HG03196 (cell line): ENCODE data around the gene GYG1.

ENCODE experiments used
- ATAC-seq: cut with Tn5 transposase; IDR thresholded peaks from one replicate; pipeline ENCODE4 v1.9.1; 2021; ENCODE audit not compliant: unreplicated experiment

The GYG1 gene

GRCh38 chr3:149016669-149017541 lies 25.6 kb downstream of the GYG1 start:
- ATAC-seq: no peak

GRCh38 chr3:149018247-149018646 lies 26.9 kb downstream of the GYG1 start:
- no peak for ATAC-seq

GRCh38 chr3:149019580-149019979 lies 28.2 kb downstream of the GYG1 start:
- ATAC-seq: no peak

GRCh38 chr3:149020196-149020838 lies 29.0 kb downstream of the GYG1 start:
- ATAC-seq: no peak

- no peak for ATAC-seq
Measured at GRCh38 chr3:149020839-149021252, 29.5 kb downstream of the GYG1 start.

GRCh38 chr3:149021830-149022229 lies 30.5 kb downstream of the GYG1 start:
- no peak for ATAC-seq

- no peak for ATAC-seq
Measured at GRCh38 chr3:149023951-149024350, 32.6 kb downstream of the GYG1 start.

GRCh38 chr3:149026718-149027117 lies 35.4 kb downstream of the GYG1 start:
- no peak for ATAC-seq

GRCh38 chr3:149031096-149031495 lies 39.8 kb downstream of the GYG1 start:
- ATAC-seq: no peak

GRCh38 chr3:149037684-149038083 lies 46.3 kb downstream of the GYG1 start:
- no peak for ATAC-seq

GRCh38 chr3:149038322-149038721 lies 47.0 kb downstream of the GYG1 start:
- no peak for ATAC-seq

GRCh38 chr3:149042789-149043386 lies 51.5 kb downstream of the GYG1 start:
- peak; percentile 90 for ATAC-seq

GRCh38 chr3:149044339-149045083 lies 53.2 kb downstream of the GYG1 start:
- no peak for ATAC-seq

- ATAC-seq: no peak
Measured at GRCh38 chr3:149055575-149055974, 64.2 kb downstream of the GYG1 start.

GRCh38 chr3:149058198-149058597 lies 66.9 kb downstream of the GYG1 start:
- no peak for ATAC-seq

GRCh38 chr3:149058602-149059001 lies 67.3 kb downstream of the GYG1 start:
- ATAC-seq: no peak

- no peak for ATAC-seq
Measured at GRCh38 chr3:149061776-149062175, 70.4 kb downstream of the GYG1 start.

GRCh38 chr3:149067883-149068282 lies 76.5 kb downstream of the GYG1 start:
- no peak for ATAC-seq
